HG02759 (cell line): ENCODE results near the gene COMTD1.
"Not testable (repeated sequence)": the region's sequence is repeated elsewhere in the genome, so short reads cannot be mapped to it uniquely, and the experiment has no call there.

Source experiments
- ATAC-seq: cut with Tn5 transposase; IDR thresholded peaks from one replicate; pipeline ENCODE4 v1.9.1; 2021; ENCODE audit warnings: mild to moderate bottlenecking, moderate library complexity; ENCODE audit not compliant: unreplicated experiment

Gene COMTD1

DNA sequence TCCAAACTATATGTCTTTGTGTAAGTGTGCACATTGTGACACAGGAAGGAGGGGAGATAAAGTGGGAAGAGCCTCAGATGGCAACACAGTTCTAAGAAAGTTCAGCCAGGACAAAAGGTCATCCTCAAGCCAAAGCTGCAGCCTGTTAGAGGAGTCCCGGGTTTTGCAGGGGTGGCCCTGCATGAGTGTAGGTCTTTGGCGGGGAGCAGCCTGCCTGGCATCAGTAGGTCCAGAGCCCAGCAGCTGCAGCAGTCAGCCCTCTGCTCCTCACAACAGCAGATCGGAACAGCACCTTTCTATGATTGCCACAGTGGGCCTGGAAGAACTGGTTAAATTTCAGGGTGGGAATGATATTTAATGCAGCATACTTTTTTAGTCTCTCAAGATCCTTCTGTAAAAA lies 38.7 kb downstream of the COMTD1 start:
- ATAC-seq: no peak

DNA sequence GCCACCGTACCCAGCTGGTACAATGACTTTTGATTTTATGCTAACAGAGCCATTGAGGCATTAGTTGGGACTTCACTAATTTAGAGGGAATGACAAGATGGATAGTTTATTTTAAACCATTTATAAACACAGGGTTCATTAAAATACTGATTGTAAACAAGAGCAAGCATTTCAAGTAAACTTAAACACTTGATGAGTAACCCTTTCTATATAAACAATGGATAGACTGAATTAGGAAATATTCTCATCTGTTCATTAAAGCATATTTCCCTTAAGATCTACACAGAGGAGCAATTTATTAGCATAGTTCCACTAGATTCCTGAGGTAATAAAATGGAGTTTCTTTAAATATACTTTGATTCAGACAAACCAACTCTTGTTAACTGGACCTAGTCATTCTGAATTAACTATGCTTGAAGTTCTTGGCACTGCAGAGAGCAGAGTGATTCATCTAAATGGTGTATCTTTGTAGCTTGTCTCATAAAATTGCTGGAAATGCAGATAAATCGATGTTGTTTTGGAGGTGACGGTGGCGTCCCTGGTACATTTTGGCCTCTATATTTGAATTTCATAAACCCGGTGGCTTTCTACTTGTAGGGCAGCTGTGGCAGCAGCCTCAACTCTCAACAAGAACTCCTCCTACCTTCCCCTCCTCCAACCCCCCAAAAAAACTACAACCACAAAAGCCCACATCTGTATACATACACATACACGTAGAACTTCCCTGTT lies 40.6 kb downstream of the COMTD1 start:
- no peak for ATAC-seq

DNA sequence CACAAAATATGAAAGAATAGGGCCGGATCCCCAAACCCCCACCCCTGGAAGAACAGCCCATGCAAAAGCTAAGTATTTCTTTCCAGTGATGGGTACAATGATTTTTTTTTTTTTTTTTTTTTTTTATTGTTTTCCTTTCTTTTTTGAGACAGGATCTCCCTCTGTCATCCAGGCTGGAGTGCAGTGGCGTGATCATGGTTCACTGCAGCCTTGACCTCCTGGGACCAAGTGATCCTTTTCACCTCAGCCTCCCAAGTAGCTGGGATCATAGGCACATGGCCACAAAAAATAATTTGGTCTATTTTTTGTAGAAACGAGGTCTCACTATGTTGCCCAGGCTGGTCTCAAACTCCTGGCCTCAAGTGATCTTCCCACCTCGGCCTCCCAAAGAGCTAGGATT lies 41.1 kb downstream of the COMTD1 start:
- ATAC-seq: not testable (repeated sequence)

DNA sequence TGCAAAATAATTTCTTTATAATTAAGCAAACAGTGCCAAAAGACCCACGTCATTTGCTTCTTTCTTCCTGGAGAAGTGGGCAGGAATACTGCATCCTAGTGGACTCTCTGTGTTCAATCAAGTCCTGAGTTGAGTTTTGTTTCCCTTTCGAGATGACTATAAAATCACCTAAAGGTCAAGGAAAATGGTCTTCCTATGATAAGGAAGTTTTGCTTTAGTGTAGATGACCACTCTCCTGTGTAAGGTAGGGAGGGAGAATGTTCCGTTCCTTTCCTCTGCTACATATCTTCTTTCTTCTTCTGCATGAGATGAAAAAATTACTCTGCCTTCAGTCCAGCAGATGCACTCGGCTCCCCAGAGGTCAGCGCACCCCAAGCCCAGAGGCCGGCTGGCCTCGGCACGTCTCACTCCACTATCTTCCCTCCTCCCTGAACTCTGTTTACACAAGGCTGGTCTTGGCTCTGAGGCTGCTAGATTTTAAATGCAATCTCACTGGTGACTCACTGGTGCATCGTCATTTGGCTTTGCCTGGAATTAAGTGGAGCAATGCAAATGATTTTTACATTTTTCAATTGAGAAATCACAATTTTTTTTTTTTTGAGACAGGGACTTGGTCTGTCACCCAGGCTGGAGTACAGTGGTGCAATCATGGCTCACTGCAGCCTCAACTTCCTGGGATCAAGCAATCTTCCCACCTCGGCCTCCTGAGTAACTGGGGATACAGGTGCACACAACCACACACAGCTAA lies 43.8 kb downstream of the COMTD1 start:
- no peak for ATAC-seq

DNA sequence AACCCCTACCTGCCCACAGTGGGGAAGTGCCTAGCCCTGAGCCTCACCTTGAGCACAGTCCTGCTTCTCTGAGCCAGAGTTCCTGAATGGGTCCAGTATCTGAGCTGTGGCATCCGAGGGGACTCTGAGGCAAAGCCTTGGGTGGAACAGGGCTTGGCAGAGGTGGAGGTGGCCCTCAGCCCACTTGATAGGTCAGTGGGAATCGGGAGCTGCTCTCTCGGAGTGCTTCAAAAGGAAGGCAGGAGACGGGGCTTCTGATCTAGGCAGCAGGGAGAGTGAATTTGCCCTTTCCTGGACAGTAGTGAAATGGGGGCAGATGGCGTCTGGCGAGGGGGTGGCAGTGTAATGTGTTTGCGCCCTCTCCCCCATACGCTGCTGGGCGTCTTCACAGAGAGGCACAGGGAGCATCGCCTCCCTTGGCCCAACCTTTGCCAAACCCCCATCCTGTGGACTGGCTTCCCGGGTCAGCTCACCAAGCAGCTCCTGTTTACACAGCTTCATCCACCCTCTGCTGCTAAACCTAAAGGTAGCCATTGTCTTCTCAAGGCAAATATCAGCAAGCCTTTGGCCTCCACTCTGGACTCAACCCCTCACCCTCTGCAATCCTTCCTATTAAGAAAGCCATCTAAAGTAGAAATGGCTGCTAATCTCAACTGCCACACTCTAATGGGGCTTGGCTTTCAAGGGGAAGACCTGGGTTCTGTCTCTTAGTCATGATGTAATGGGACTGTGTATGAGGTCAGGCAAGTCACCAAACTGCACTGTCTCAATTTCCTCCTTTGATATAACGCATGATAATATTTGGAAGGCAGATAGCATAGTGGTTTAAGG lies 46.3 kb downstream of the COMTD1 start:
- ATAC-seq: no peak

DNA sequence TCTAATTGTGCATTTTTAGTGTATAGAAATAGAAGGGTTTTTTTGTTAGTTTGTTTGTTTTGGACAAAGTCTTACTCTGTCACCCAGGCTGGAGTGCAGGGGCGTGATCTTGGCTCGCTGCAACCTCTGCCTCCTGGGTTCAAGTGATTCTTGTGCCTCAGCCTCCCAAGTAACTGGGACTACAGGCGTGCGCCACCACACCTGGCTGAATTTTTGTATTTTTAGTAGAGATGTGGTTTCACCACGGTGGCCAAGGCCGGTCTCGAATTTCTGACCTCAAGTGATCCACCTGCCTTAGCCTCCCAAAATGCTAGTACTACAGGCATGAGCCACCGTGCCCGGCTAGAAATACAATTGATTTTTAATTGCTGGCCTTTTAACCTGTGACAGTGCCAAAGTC lies 47.2 kb downstream of the COMTD1 start:
- not testable (repeated sequence) for ATAC-seq

DNA sequence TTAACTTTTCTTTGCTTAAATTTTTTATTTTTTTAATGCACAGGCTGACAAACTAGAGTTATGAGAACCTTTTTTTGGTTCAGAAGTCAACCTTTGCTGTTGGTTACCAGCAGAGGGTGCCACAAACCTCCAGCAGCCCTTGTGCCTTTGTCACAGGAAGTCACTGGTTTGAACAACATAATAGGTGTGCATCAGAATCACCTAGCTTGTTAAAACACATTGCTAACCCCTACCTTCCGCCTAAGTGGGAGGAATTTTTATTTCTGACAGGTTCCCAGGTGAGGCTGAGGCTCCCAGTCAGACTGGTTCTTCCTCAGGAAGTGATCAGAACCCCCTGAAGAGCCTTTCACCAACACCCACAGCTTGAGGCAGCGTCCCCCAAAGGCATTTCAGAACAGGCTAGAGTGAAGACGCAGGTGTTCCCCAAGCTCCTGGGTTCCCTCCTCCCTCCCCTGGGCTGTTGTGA lies 47.8 kb downstream of the COMTD1 start:
- no peak for ATAC-seq

DNA sequence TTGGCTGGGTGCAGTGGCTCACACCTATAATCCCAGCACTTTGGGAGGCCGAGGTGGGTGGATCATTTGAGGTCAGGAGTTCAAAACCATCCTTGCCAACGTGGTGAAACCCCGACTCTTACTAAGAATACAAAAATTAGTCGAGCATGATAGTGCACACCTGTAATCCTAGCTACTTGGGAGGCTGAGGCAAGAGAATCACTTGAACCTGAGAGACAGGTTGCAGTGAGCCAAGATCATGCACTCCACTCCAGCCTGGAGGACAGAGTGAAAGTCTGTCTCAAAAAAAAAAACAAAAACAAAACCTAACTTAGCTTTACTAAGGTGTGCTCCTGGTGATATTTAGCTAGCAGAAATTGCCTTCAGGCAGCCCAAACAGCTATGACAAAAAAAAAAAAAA lies 49.4 kb downstream of the COMTD1 start:
- no peak for ATAC-seq
